WTC11 (cell line): Measurements from ENCODE around the gene OPRL1. TPM values are rescaled to one million over a fixed set of nuclear protein-coding genes. Genes with fewer than 3 reads are reported as not detected.
"Not testable (repeated sequence)": the region's sequence is repeated elsewhere in the genome, so short reads cannot be mapped to it uniquely, and the experiment has no call there.

ENCODE experiments used
- ATAC-seq: fragments of 200-7000 bp; cut with Tn5 transposase; 2 replicates; pipeline ENCODE4 v1.10.0; 2021; ENCODE audit warnings: mild to moderate bottlenecking, moderate library complexity
- CTCF ChIA-PET: fragments of 300-600 bp; sonication (Branson Sonifier 250); formaldehyde crosslinking; loops from one replicate; lab custom pipeline; 2021; ENCODE audit warnings: antibody characterized with exemption; lab: Charles Lee
- POLR2A ChIA-PET: fragments of 350-600 bp; sonication (Branson Sonifier 250); formaldehyde crosslinking; loops from one replicate; lab custom pipeline; 2021; ENCODE audit warnings: antibody characterized with exemption; lab: Charles Lee
- DNase-seq: peaks from one replicate; pipeline ENCODE4 v3.0.0; 2021; ENCODE audit warnings: low spot score
- H3K27ac Mint-ChIP-seq: 2 replicates; pipeline ENCODE4 v1.8.0; 2021; ENCODE audit warnings: mixed read lengths
- H3K27me3 Mint-ChIP-seq: 2 replicates; pipeline ENCODE4 v1.8.0; 2021; ENCODE audit warnings: low read depth, mild to moderate bottlenecking, moderate library complexity, mixed read lengths
- H3K36me3 Mint-ChIP-seq: 2 replicates; pipeline ENCODE4 v1.8.0; 2021; ENCODE audit warnings: mixed read lengths
- H3K4me1 Mint-ChIP-seq: 2 replicates; pipeline ENCODE4 v1.8.0; 2022; ENCODE audit warnings: mixed read lengths
- H3K4me3 Mint-ChIP-seq: 2 replicates; pipeline ENCODE4 v1.8.0; 2021; ENCODE audit warnings: mild to moderate bottlenecking, moderate library complexity, mixed read lengths
- H3K9me3 Mint-ChIP-seq: 2 replicates; pipeline ENCODE4 v1.8.0; 2021; ENCODE audit warnings: mixed read lengths
- AFF4 ChIP-seq: sonication (generic); formaldehyde crosslinking; IDR thresholded peaks from 2 replicates; pipeline ENCODE4 v1.8.1; 2023; ENCODE audit warnings: mild to moderate bottlenecking, missing genetic modification reagents, borderline replicate concordance
- NFATC4 ChIP-seq: fragments of 250-450 bp; sonication (Bioruptor Pico); IDR thresholded peaks from 2 replicates; pipeline ENCODE4 v1.9.0; 2021; ENCODE audit warnings: mild to moderate bottlenecking
- NR3C1 ChIP-seq: sonication (generic); formaldehyde crosslinking; conservative IDR thresholded peaks from 2 replicates; pipeline ENCODE4 v1.8.1; 2023; ENCODE audit warnings: low read depth, mild to moderate bottlenecking, missing genetic modification reagents
- PRRX2 ChIP-seq: fragments of 250-450 bp; sonication (Bioruptor Pico); IDR thresholded peaks from 2 replicates; pipeline ENCODE4 v1.8.0; 2021; ENCODE audit warnings: mild to moderate bottlenecking
- SMAD3 ChIP-seq: sonication (generic); formaldehyde crosslinking; IDR thresholded peaks from 2 replicates; pipeline ENCODE4 v1.8.0; 2022; ENCODE audit warnings: missing genetic modification reagents, mild to moderate bottlenecking, borderline replicate concordance
- SP1 ChIP-seq: sonication (generic); formaldehyde crosslinking; conservative IDR thresholded peaks from 2 replicates; pipeline ENCODE4 v1.8.1; 2022; ENCODE audit warnings: missing genetic modification reagents
- USF1 ChIP-seq: sonication (generic); formaldehyde crosslinking; IDR thresholded peaks from 2 replicates; pipeline ENCODE4 v1.8.0; 2022; ENCODE audit warnings: mild to moderate bottlenecking, missing genetic modification reagents
- USF2 ChIP-seq: sonication (generic); formaldehyde crosslinking; IDR thresholded peaks from 2 replicates; pipeline ENCODE4 v1.8.1; 2023; ENCODE audit warnings: mild to moderate bottlenecking, missing genetic modification reagents, moderate library complexity
- ZNF138 ChIP-seq: sonication (generic); formaldehyde crosslinking; conservative IDR thresholded peaks from 2 replicates; pipeline ENCODE4 v1.8.1; 2022; ENCODE audit warnings: mild to moderate bottlenecking, moderate library complexity, missing genetic modification reagents
- total RNA-seq: library from RNA; stranded (reverse); gene quantifications from 3 replicates; pipeline ENCODE4 v1.2.3, GENCODE V29; 2021
- TF ChIP-seq, protein P1 (sequence below): fragments of 200-600 bp; IDR thresholded peaks from 2 replicates; pipeline ENCODE4 v1.8.0; 2022; ENCODE audit warnings: antibody characterized with exemption
- TF ChIP-seq, protein P2 (sequence below): fragments of 250-450 bp; sonication (Bioruptor Pico); IDR thresholded peaks from 2 replicates; pipeline ENCODE4 v1.9.0; 2021; ENCODE audit warnings: mild to moderate bottlenecking
- TF ChIP-seq, protein P3 (sequence below): sonication (generic); formaldehyde crosslinking; IDR thresholded peaks from 2 replicates; pipeline ENCODE4 v1.8.0; 2022; ENCODE audit warnings: mild to moderate bottlenecking, missing genetic modification reagents

OPRL1 gene
- total RNA-seq, 1 experiment from 2014 or later = 2.0 TPM

- Mint-ChIP-seq H3K4me3 (no peak overlapping the region), H3K9me3 (peaks cover 22% of the 10 kb centered on the region), H3K4me1 (peaks cover 5% of the 10 kb centered on the region), H3K36me3 (no peaks in the 10 kb centered on the region), H3K27ac (no peak overlapping the region)
- no peak for ATAC-seq
- POLR2A ChIA-PET = no interaction called here
- no peak for DNase-seq
- TF ChIP-seq NR3C1 = no peak
- no peak for TF ChIP-seq PRRX2 (CRISPR knock-in tag)
- TF ChIP-seq, all 79 proteins: peak for 0
- CTCF ChIA-PET = interaction anchor here (1.9 to 4.1 kb wide), 4 partner anchors 30 to 102 kb away, joined by 7 to 119 read pairs (median 16); partner anchors contain the start of gene LKAAEAR1
- peaks cover 15% of the 10 kb centered on the region for H3K27me3 Mint-ChIP-seq
These were observed 41.7 kb downstream of the OPRL1 start for GRCh38 chr20:64121586-64121985.

DNA sequence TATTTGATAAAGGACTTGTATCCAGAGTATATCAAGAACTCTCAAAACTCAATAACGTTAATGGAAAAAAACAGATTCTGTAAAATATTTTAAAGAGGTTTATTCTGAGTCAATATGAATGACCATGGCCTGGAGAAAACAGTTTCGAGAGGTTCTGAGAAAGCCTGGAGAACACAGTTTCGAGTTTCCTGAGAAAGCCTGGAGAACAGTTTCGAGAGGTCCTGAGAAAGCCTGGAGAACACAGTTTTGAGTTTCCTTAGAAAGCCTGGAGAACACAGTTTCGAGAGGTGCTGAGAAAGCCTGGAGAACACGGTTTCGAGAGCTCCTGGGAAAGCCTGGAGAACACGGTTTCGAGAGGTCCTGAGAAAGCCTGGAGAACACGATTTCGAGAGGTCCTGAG lies 43.0 kb downstream of the OPRL1 start:
- Mint-ChIP-seq H3K9me3 (peaks cover 24% of the 10 kb centered on the region), H3K27me3 (peaks cover 15% of the 10 kb centered on the region)
- CTCF ChIA-PET = interaction anchor here (4.1 kb wide), 1 partner anchor 40 kb away, joined by 119 read pairs; the partner anchor contains the start of gene LKAAEAR1
- H3K4me3 Mint-ChIP-seq, ATAC-seq, DNase-seq, H3K36me3 Mint-ChIP-seq, H3K4me1 Mint-ChIP-seq, POLR2A ChIA-PET, H3K27ac Mint-ChIP-seq: not testable (repeated sequence)

GRCh38 chr20:64123517-64123916 lies 43.6 kb downstream of the OPRL1 start:
- H3K36me3 Mint-ChIP-seq, DNase-seq, H3K27ac Mint-ChIP-seq, POLR2A ChIA-PET, ATAC-seq, CTCF ChIA-PET, H3K4me1 Mint-ChIP-seq, H3K4me3 Mint-ChIP-seq: not testable (repeated sequence)
- Mint-ChIP-seq H3K27me3 (peaks cover 18% of the 10 kb centered on the region), H3K9me3 (peaks cover 30% of the 10 kb centered on the region)

DNA sequence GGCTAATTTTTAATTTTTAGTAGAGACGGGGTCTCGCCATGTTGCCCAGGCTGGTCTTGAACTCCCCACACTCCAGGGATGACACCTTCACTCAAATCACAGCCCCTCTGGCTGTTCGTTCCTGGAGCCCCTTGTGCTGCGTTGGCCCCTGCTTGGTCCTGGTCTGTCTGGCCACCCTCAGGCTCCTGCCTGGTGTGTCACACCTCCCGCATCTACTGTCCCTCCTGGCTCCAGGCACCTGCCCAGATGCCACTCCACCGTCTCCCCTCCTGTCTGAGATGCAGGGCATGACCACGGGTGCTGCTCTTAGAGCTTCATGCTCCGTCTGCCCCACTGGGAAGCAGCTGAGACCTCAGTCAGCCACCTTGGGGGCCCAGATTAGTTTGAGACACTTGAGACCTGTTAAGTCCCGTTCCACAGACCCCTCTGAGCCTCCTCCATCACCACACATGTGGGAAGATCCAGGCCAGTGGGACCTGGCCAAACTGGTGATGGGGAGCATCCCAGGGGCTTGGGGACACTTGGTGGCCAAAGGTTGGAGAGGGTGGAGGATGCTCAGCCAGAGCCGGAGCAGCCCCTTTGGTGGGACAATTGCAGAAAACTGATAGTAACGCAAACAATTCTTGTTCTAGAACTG lies 49.4 kb downstream of the OPRL1 start:
- ATAC-seq = no peak
- H3K9me3 Mint-ChIP-seq = peaks cover 30% of the 10 kb centered on the region
- 0 out of 2 replicates have a peak, but pooled peaks cover 4% of the 10 kb centered on the region for H3K27me3 Mint-ChIP-seq
- no peak overlapping the region for H3K4me3 Mint-ChIP-seq
- H3K4me1 Mint-ChIP-seq = no peaks in the 10 kb centered on the region
- no peak for DNase-seq
- TF ChIP-seq ZNF138 (CRISPR knock-in tag) = no peak
- no peak for TF ChIP-seq PRRX2 (CRISPR knock-in tag)
- TF ChIP-seq, protein P1, sequence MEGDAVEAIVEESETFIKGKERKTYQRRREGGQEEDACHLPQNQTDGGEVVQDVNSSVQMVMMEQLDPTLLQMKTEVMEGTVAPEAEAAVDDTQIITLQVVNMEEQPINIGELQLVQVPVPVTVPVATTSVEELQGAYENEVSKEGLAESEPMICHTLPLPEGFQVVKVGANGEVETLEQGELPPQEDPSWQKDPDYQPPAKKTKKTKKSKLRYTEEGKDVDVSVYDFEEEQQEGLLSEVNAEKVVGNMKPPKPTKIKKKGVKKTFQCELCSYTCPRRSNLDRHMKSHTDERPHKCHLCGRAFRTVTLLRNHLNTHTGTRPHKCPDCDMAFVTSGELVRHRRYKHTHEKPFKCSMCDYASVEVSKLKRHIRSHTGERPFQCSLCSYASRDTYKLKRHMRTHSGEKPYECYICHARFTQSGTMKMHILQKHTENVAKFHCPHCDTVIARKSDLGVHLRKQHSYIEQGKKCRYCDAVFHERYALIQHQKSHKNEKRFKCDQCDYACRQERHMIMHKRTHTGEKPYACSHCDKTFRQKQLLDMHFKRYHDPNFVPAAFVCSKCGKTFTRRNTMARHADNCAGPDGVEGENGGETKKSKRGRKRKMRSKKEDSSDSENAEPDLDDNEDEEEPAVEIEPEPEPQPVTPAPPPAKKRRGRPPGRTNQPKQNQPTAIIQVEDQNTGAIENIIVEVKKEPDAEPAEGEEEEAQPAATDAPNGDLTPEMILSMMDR = no peak
- no peak for TF ChIP-seq AFF4
- TF ChIP-seq, protein P2, sequence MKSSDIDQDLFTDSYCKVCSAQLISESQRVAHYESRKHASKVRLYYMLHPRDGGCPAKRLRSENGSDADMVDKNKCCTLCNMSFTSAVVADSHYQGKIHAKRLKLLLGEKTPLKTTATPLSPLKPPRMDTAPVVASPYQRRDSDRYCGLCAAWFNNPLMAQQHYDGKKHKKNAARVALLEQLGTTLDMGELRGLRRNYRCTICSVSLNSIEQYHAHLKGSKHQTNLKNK (CRISPR knock-in tag) = no peak
- no peak for TF ChIP-seq NFATC4 (CRISPR knock-in tag)
- TF ChIP-seq, protein P3, sequence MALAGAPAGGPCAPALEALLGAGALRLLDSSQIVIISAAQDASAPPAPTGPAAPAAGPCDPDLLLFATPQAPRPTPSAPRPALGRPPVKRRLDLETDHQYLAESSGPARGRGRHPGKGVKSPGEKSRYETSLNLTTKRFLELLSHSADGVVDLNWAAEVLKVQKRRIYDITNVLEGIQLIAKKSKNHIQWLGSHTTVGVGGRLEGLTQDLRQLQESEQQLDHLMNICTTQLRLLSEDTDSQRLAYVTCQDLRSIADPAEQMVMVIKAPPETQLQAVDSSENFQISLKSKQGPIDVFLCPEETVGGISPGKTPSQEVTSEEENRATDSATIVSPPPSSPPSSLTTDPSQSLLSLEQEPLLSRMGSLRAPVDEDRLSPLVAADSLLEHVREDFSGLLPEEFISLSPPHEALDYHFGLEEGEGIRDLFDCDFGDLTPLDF (CRISPR knock-in tag) = no peak
- TF ChIP-seq USF1 = no peak
- no peak for TF ChIP-seq SMAD3
- TF ChIP-seq SP1 (CRISPR knock-in tag) = no peak
- no peak for TF ChIP-seq USF2 (CRISPR knock-in tag)
- 0 out of 2 replicates have a peak, but pooled peaks cover 3% of the 10 kb centered on the region for H3K36me3 Mint-ChIP-seq
- ChIA-PET CTCF (interaction anchor here (0.7 kb wide), 1 partner anchor 47 kb away, joined by 4 read pairs; no protein-coding TSS in a partner anchor), POLR2A (no interaction called here)
- H3K27ac Mint-ChIP-seq = no peak overlapping the region
